HUES48 (cell line): ENCODE measurements around the gene ITGB4.
"Not testable (repeated sequence)": the region's sequence is repeated elsewhere in the genome, so short reads cannot be mapped to it uniquely, and the experiment has no call there.

Source experiments
- H3K27ac ChIP-seq: one replicate; pipeline ENCODE4 v1.7.0; 2013; ENCODE audit warnings: low read depth, low read length, inconsistent platforms
- H3K27me3 ChIP-seq: 2 replicates; pipeline ENCODE4 v1.6.1; 2013; ENCODE audit warnings: mild to moderate bottlenecking, low read length; ENCODE audit not compliant: control insufficient read depth, insufficient read depth
- H3K36me3 ChIP-seq: 2 replicates; pipeline ENCODE4 v1.6.1; 2013; ENCODE audit warnings: low read length; ENCODE audit not compliant: control insufficient read depth, insufficient read depth
- H3K4me1 ChIP-seq: 2 replicates; pipeline ENCODE4 v1.6.1; 2013; ENCODE audit warnings: mild to moderate bottlenecking, low read length; ENCODE audit not compliant: control insufficient read depth, insufficient read depth
- H3K4me3 ChIP-seq: 2 replicates; pipeline ENCODE4 v1.5.1; 2013; ENCODE audit warnings: mild to moderate bottlenecking, low read depth, low read length
- H3K9ac ChIP-seq: 2 replicates; pipeline ENCODE4 v1.6.1; 2013; ENCODE audit warnings: mild to moderate bottlenecking, low read depth, low read length, moderate library complexity
- H3K9me3 ChIP-seq: 2 replicates; pipeline ENCODE4 v1.6.1; 2013; ENCODE audit warnings: low read length; ENCODE audit not compliant: control insufficient read depth, insufficient read depth

The ITGB4 gene

GRCh38 chr17:75755990-75756389 lies 34.7 kb downstream of the ITGB4 start:
- Histone ChIP-seq H3K4me3 (no peak overlapping the region), H3K27ac (no peak overlapping the region), H3K9me3 (no peaks in the 10 kb centered on the region), H3K4me1 (no peaks in the 10 kb centered on the region; the same call in 1 of the 2 replicates), H3K27me3 (no peaks in the 10 kb centered on the region), H3K9ac (no peak overlapping the region), H3K36me3 (no peaks in the 10 kb centered on the region)

- Histone ChIP-seq H3K27me3 (no peaks in the 10 kb centered on the region), H3K4me3 (no peak overlapping the region), H3K9me3 (no peaks in the 10 kb centered on the region), H3K36me3 (no peaks in the 10 kb centered on the region), H3K9ac (no peak overlapping the region), H3K4me1 (no peaks in the 10 kb centered on the region; the same call in 1 of the 2 replicates), H3K27ac (no peak overlapping the region)
Measured at GRCh38 chr17:75756451-75757085, 35.3 kb downstream of the ITGB4 start.

- Histone ChIP-seq H3K27ac (no peak overlapping the region), H3K4me1 (no peaks in the 10 kb centered on the region; the same call in 1 of the 2 replicates), H3K4me3 (no peak overlapping the region), H3K36me3 (no peaks in the 10 kb centered on the region), H3K9me3 (no peaks in the 10 kb centered on the region), H3K9ac (no peak overlapping the region), H3K27me3 (no peaks in the 10 kb centered on the region)
Measured at GRCh38 chr17:75757086-75757681, 35.9 kb downstream of the ITGB4 start.

- Histone ChIP-seq H3K27me3 (no peaks in the 10 kb centered on the region), H3K4me3 (no peak overlapping the region), H3K27ac (no peak overlapping the region), H3K9ac (no peak overlapping the region), H3K4me1 (no peaks in the 10 kb centered on the region; the same call in 1 of the 2 replicates), H3K36me3 (no peaks in the 10 kb centered on the region), H3K9me3 (no peaks in the 10 kb centered on the region)
Measured at GRCh38 chr17:75758131-75758905, 37.1 kb downstream of the ITGB4 start.

- Histone ChIP-seq H3K27ac (no peak overlapping the region), H3K27me3 (no peaks in the 10 kb centered on the region), H3K4me1 (peaks cover 7% of the 10 kb centered on the region), H3K9ac (no peak overlapping the region), H3K9me3 (no peaks in the 10 kb centered on the region), H3K4me3 (no peak overlapping the region), H3K36me3 (no peaks in the 10 kb centered on the region)
Measured at GRCh38 chr17:75759457-75759856, 38.2 kb downstream of the ITGB4 start.

GRCh38 chr17:75759978-75760640 lies 38.9 kb downstream of the ITGB4 start:
- not testable (repeated sequence) for H3K4me1 ChIP-seq, H3K36me3 ChIP-seq, H3K9me3 ChIP-seq, H3K27ac ChIP-seq, H3K9ac ChIP-seq, H3K27me3 ChIP-seq, H3K4me3 ChIP-seq

GRCh38 chr17:75762513-75763268 lies 41.4 kb downstream of the ITGB4 start:
- peaks cover 7% of the 10 kb centered on the region for H3K4me1 ChIP-seq
- no peaks in the 10 kb centered on the region for H3K9me3 ChIP-seq
- H3K4me3 ChIP-seq = no peak overlapping the region
- H3K9ac ChIP-seq = no peak overlapping the region
- H3K36me3 ChIP-seq = no peaks in the 10 kb centered on the region
- H3K27me3 ChIP-seq = no peaks in the 10 kb centered on the region
- H3K27ac ChIP-seq = no peak overlapping the region

- Histone ChIP-seq H3K27ac (no peak overlapping the region), H3K4me3 (no peak overlapping the region), H3K9me3 (no peaks in the 10 kb centered on the region), H3K36me3 (no peaks in the 10 kb centered on the region), H3K4me1 (peaks cover 7% of the 10 kb centered on the region), H3K9ac (no peak overlapping the region), H3K27me3 (no peaks in the 10 kb centered on the region)
Measured at GRCh38 chr17:75763269-75763607, 42.0 kb downstream of the ITGB4 start.

GRCh38 chr17:75763613-75764416 lies 42.6 kb downstream of the ITGB4 start:
- H3K9me3 ChIP-seq = no peaks in the 10 kb centered on the region

GRCh38 chr17:75764417-75764710 lies 43.1 kb downstream of the ITGB4 start:
- no peak overlapping the region for H3K27ac ChIP-seq
- no peaks in the 10 kb centered on the region for H3K9me3 ChIP-seq
- no peaks in the 10 kb centered on the region for H3K36me3 ChIP-seq
- H3K4me3 ChIP-seq = peak overlapping the region; percentile 82
- H3K27me3 ChIP-seq = no peaks in the 10 kb centered on the region
- H3K4me1 ChIP-seq = peaks cover 7% of the 10 kb centered on the region
- H3K9ac ChIP-seq = peak overlapping the region; percentile 48; the same call in 1 of the 2 replicates

More at GRCh38 chr17:75763613-75764416, 42.6 kb downstream of the ITGB4 start:
- H3K27me3 ChIP-seq = no peaks in the 10 kb centered on the region
- H3K9ac ChIP-seq = peak overlapping the region; percentile 48; the same call in 1 of the 2 replicates
- H3K4me1 ChIP-seq = peaks cover 7% of the 10 kb centered on the region
- peak overlapping the region; percentile 82 for H3K4me3 ChIP-seq
- no peak overlapping the region for H3K27ac ChIP-seq
- H3K36me3 ChIP-seq = no peaks in the 10 kb centered on the region
